CD4-positive, alpha-beta T cell (primary cell): ENCODE data around the gene SMARCC2. TPM values are rescaled to one million over a fixed set of nuclear protein-coding genes. Genes with fewer than 3 reads are reported as not detected.

Source experiments
- ATAC-seq: fragments of 200-7000 bp; cut with Tn5 transposase; one replicate; pipeline ENCODE4 v1.10.0; 2022; ENCODE audit warnings: mild to moderate bottlenecking; ENCODE audit not compliant: poor library complexity
- CTCF ChIA-PET: fragments of 350-600 bp; sonication (Branson Sonifier 250); formaldehyde crosslinking; loops from one replicate; lab custom pipeline; 2021; ENCODE audit warnings: antibody characterized with exemption, inconsistent platforms; lab: Charles Lee
- POLR2A ChIA-PET: fragments of 350-600 bp; sonication (Branson Sonifier 250); formaldehyde crosslinking; loops from one replicate; lab custom pipeline; 2021; ENCODE audit warnings: antibody characterized with exemption, inconsistent platforms; lab: Charles Lee
- DNase-seq, 14 experiments: peaks; one replicate each; pipeline ENCODE4 v3.0.0-alpha.2; 2013 to 2020; ENCODE audit warnings: mixed read lengths in 2 of 14
- H3K27ac ChIP-seq, 2 donors: one replicate each; pipeline versions ENCODE4 v1.5.1 to v1.7.0; 2013; ENCODE audit warnings: low read length in 2 of 2, low read depth in 1 of 2, mild to moderate bottlenecking in 1 of 2
- H3K27me3 ChIP-seq, 2 experiments: 1 replicate in 1 of 2; 2 replicates in 1 of 2; pipeline versions ENCODE4 v1.6.1 to v1.7.0; 2013; ENCODE audit warnings: low read length in 2 of 2, control low read depth in 1 of 2, mild to moderate bottlenecking in 1 of 2, moderate library complexity in 1 of 2; ENCODE audit not compliant: insufficient read depth in 2 of 2, control insufficient read depth in 1 of 2
- H3K36me3 ChIP-seq: one replicate; pipeline ENCODE4 v1.6.1; 2013; ENCODE audit warnings: low read length, control low read depth; ENCODE audit not compliant: insufficient read depth
- H3K4me1 ChIP-seq: one replicate; pipeline ENCODE4 v1.6.1; 2013; ENCODE audit warnings: low read length, control low read depth; ENCODE audit not compliant: insufficient read depth
- H3K4me3 ChIP-seq: one replicate; pipeline ENCODE4 v1.5.1; 2013; ENCODE audit warnings: mild to moderate bottlenecking, low read length, moderate library complexity
- H3K9me3 ChIP-seq, 2 experiments: 1 replicate in 1 of 2; 2 replicates in 1 of 2; pipeline versions ENCODE4 v1.6.1 to v1.7.0; 2013; ENCODE audit warnings: low read length in 2 of 2, mild to moderate bottlenecking in 2 of 2, control low read depth in 1 of 2, moderate library complexity in 1 of 2; ENCODE audit not compliant: control insufficient read depth in 1 of 2, insufficient read depth in 1 of 2
- H3K27ac Mint-ChIP-seq: one replicate; pipeline ENCODE4 v1.8.0; 2020; ENCODE audit warnings: mixed read lengths
- H3K27me3 Mint-ChIP-seq: one replicate; pipeline ENCODE4 v1.8.0; 2021; ENCODE audit warnings: mixed read lengths
- H3K36me3 Mint-ChIP-seq: one replicate; pipeline ENCODE4 v1.8.0; 2021; ENCODE audit warnings: low read depth, mixed read lengths
- H3K4me1 Mint-ChIP-seq: one replicate; pipeline ENCODE4 v1.8.0; 2021; ENCODE audit warnings: low read depth, mixed read lengths
- H3K4me3 Mint-ChIP-seq: one replicate; pipeline ENCODE4 v1.8.0; 2020; ENCODE audit warnings: mild to moderate bottlenecking, mixed read lengths
- H3K9me3 Mint-ChIP-seq: one replicate; pipeline ENCODE4 v1.8.0; 2020; ENCODE audit warnings: mixed read lengths
- CTCF ChIP-seq: fragments of 200-600 bp; IDR thresholded peaks from one replicate; pipeline ENCODE4 v1.8.0; 2022; ENCODE audit warnings: antibody characterized with exemption, mild to moderate bottlenecking
- intact Hi-C, 2 experiments: fragments of 100-400 bp; cut with DNase I in 1 of 2; cut with micrococcal nuclease in 1 of 2; formaldehyde crosslinking; loops; one replicate each; pipeline versions ENCODE4 v1.15.1 to v1.9.0; 2023 to 2025; cut with DNase I, micrococcal nuclease
- total RNA-seq, 174 experiments: library from RNA in 2 of 174; stranded (reverse) in 2 of 174; gene quantifications; one replicate each; pipeline ENCODE4 v1.2.3 and lab custom pipeline; 2021 to 2026

SMARCC2 gene
- total RNA-seq, 2 experiments from 2014 or later: 104 to 109 TPM

GRCh38 chr12:56178347-56178746, 10.9 kb downstream of the SMARCC2 start:
- no peak overlapping the region for H3K4me3 Mint-ChIP-seq
- H3K4me1 Mint-ChIP-seq: no peaks in the 10 kb centered on the region
- H3K9me3 Mint-ChIP-seq: no peaks in the 10 kb centered on the region
- H3K27me3 Mint-ChIP-seq: no peaks in the 10 kb centered on the region
- peaks cover 87% of the 10 kb centered on the region for H3K36me3 Mint-ChIP-seq
- Histone ChIP-seq H3K27ac (no peak overlapping the region), H3K9me3 (no peaks in the 10 kb centered on the region), H3K27me3 (no peaks in the 10 kb centered on the region), H3K4me1 (no peaks in the 10 kb centered on the region), H3K4me3 (no peak overlapping the region), H3K36me3 (peaks cover 77% of the 10 kb centered on the region)
- TF ChIP-seq CTCF: no peak
- no peak overlapping the region for H3K27ac Mint-ChIP-seq
- intact Hi-C loops: no loop called here
- ATAC-seq (no peak), DNase-seq (no peak)
- CTCF ChIA-PET: interaction anchor here (1.0 to 2.3 kb wide), 3 partner anchors 11 to 52 kb away, joined by 3 to 6 read pairs (median 4); partner anchors contain the start of gene SMARCC2
- POLR2A ChIA-PET: interaction anchor here (0.8 to 0.9 kb wide), 2 partner anchors 11 to 20 kb away, joined by 3 to 4 read pairs; partner anchors contain the start of genes MYL6 and SMARCC2

GRCh38 chr12:56172839-56173238, 16.4 kb downstream of the SMARCC2 start:
- Mint-ChIP-seq H3K36me3 (peaks cover 88% of the 10 kb centered on the region), H3K27ac (no peak overlapping the region), H3K4me1 (no peaks in the 10 kb centered on the region), H3K9me3 (no peaks in the 10 kb centered on the region), H3K27me3 (no peaks in the 10 kb centered on the region), H3K4me3 (no peak overlapping the region)
- Histone ChIP-seq H3K27ac (no peak overlapping the region), H3K36me3 (peaks cover 86% of the 10 kb centered on the region), H3K27me3 (no peaks in the 10 kb centered on the region), H3K4me1 (no peaks in the 10 kb centered on the region), H3K9me3 (no peaks in the 10 kb centered on the region), H3K4me3 (no peak overlapping the region)
- TF ChIP-seq CTCF: no peak
- POLR2A ChIA-PET: interaction anchor here (1.0 to 1.4 kb wide), 2 partner anchors 15 to 17 kb away, joined by 3 to 5 read pairs; partner anchors contain the start of gene SMARCC2
- DNase-seq: no peak
- no peak for ATAC-seq
- intact Hi-C loops: no loop called here
- CTCF ChIA-PET: interaction anchor here (0.7 kb wide), 1 partner anchor 86 kb away, joined by 3 read pairs; the partner anchor contains the start of gene ANKRD52

GRCh38 chr12:56169229-56169759, 20.0 kb downstream of the SMARCC2 start:
- H3K4me3 Mint-ChIP-seq: no peak overlapping the region
- no peak overlapping the region for H3K27ac ChIP-seq
- ChIA-PET POLR2A (interaction anchor here (0.6 to 1.2 kb wide), 3 partner anchors 8 to 53 kb away, joined by 3 read pairs; no protein-coding TSS in a partner anchor), CTCF (interaction anchor here (2.0 kb wide), 2 partner anchors 19 to 20 kb away, joined by 6 read pairs; partner anchors contain the start of gene SMARCC2)
- H3K9me3 ChIP-seq: no peaks in the 10 kb centered on the region
- H3K27me3 Mint-ChIP-seq: no peaks in the 10 kb centered on the region
- no peak for DNase-seq
- no peaks in the 10 kb centered on the region for H3K4me1 ChIP-seq
- H3K9me3 Mint-ChIP-seq: no peaks in the 10 kb centered on the region
- H3K36me3 Mint-ChIP-seq: peaks cover 87% of the 10 kb centered on the region
- H3K4me1 Mint-ChIP-seq: no peaks in the 10 kb centered on the region
- no peak overlapping the region for H3K4me3 ChIP-seq
- ATAC-seq: no peak
- intact Hi-C loops: no loop called here
- no peak overlapping the region for H3K27ac Mint-ChIP-seq
- no peak for TF ChIP-seq CTCF
- peaks cover 96% of the 10 kb centered on the region for H3K36me3 ChIP-seq
- no peaks in the 10 kb centered on the region for H3K27me3 ChIP-seq
